ENCODE measurements around the gene HSPA14. TPM values are rescaled to one million over a fixed set of nuclear protein-coding genes. Genes with fewer than 3 reads are reported as not detected.

Gene HSPA14
- total RNA-seq, 2 donors from 2014 or later, result 7.7 to 16.0 TPM

- H3K4me3 ChIP-seq, result no peak overlapping the region
- no peak for TF ChIP-seq CTCF (IDR thresholded peaks at IDR 0.05)
These were observed 14.1 kb downstream of the HSPA14 start for GRCh38 chr10:14852236-14852635.

DNA sequence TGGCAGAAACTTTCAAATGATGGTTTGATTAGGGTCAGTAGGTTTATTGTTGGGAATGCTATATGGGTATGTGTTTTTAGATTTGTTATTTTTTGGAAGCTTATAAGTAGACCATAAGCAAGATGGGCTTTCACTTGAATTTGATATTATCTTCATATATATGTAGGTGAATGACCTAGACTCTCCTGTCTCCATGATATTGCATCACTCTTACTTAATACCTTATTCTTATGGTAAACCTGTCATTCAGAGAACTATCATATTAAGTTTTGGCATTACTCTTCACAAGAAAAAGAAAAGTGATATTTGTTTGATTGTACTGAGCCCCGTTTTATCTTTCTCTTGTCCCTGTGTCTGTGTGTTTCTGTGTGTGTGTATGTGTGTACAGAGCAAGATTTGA lies 17.3 kb downstream of the HSPA14 start:
- Histone ChIP-seq H3K36me3 (no peaks in the 10 kb centered on the region), H3K4me1 (ENCODE audit: control insufficient read depth in 1 of 2, low read depth in 2 of 2) (no peaks in the 10 kb centered on the region), H3K27me3 (replicated peaks; ENCODE audit: insufficient read depth) (no peaks in the 10 kb centered on the region), H3K27ac (no peak overlapping the region), H3K9me3 (no peaks in the 10 kb centered on the region), H3K4me3 (no peak overlapping the region)
- no peak for ATAC-seq (ENCODE audit: insufficient number of reproducible peaks, low FRiP score, low read depth)
- no peak for TF ChIP-seq CTCF (IDR thresholded peaks at IDR 0.05)
- DNase-seq (ENCODE audit: low spot score), result no peak

More at GRCh38 chr10:14852236-14852635, 14.1 kb downstream of the HSPA14 start:
- DNase-seq (ENCODE audit: low spot score) (no peak), ATAC-seq (ENCODE audit: insufficient number of reproducible peaks, low FRiP score, low read depth) (no peak)
- Histone ChIP-seq H3K4me1 (ENCODE audit: control insufficient read depth in 1 of 2, low read depth in 2 of 2) (no peaks in the 10 kb centered on the region), H3K27ac (no peak overlapping the region), H3K27me3 (replicated peaks; ENCODE audit: insufficient read depth) (no peaks in the 10 kb centered on the region), H3K9me3 (no peaks in the 10 kb centered on the region), H3K36me3 (no peaks in the 10 kb centered on the region)

DNA sequence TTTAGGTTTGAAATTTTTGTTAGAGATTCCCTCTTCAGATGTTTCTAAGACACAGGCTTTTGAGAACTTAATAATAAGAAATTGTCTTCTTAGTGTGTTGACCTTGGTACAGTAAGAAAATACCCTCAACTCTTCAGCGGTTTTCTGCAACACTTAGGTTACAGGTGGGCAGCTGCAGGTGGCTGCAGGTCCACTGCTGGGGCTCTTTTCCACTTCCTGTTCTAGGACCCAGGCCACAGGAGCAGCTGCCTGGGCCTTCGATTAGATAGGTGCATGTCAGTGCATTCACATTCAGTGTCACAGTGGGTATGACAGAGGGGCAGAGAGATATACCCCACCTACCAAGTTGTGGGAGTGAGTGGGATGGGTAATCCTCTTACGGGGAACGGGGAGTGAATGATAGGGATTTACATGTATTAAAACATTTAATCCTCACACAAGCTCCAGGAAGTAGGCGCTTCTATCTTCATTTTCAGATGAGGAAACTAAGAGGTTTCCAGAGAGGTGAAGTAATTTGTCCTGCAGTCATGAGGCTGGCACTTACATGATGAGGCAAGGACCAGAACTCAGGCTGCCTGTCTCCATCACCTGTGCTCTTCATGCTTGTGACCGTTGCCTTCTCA lies 20.3 kb downstream of the HSPA14 start:
- ATAC-seq (ENCODE audit: insufficient number of reproducible peaks, low FRiP score, low read depth) (no peak), DNase-seq (ENCODE audit: low spot score) (no peak)
- H3K4me3 ChIP-seq, result no peak overlapping the region
- H3K27me3 ChIP-seq (replicated peaks; ENCODE audit: insufficient read depth), result no peaks in the 10 kb centered on the region
- no peaks in the 10 kb centered on the region for H3K36me3 ChIP-seq
- TF ChIP-seq CTCF (IDR thresholded peaks at IDR 0.05), result no peak
- no peaks in the 10 kb centered on the region for H3K9me3 ChIP-seq
- no peaks in the 10 kb centered on the region for H3K4me1 ChIP-seq (ENCODE audit: control insufficient read depth in 1 of 2, low read depth in 2 of 2)
- H3K27ac ChIP-seq, result no peak overlapping the region

DNA sequence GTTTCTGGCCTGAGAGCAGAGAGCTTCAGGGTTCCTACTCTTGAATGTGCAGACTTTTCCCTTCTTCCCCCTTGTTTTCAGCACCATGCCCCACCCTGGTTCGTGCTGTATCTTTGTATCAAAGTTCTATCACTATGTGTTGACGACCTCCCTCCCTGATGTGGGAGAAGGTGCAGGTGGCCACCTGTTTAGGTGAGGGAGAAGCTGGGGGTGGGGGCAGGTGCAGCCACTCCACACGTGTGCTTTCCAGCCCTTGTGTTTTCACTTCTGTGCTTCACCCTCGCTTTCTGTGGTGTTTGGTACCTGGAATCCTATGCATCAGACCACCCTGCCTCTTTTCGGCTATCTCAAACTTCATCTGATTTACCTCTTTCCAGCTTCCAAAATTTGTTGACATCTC lies 20.9 kb downstream of the HSPA14 start:
- Histone ChIP-seq H3K9me3 (no peaks in the 10 kb centered on the region), H3K27ac (no peak overlapping the region), H3K4me1 (ENCODE audit: control insufficient read depth in 1 of 2, low read depth in 2 of 2) (no peaks in the 10 kb centered on the region), H3K4me3 (no peak overlapping the region), H3K36me3 (no peaks in the 10 kb centered on the region), H3K27me3 (replicated peaks; ENCODE audit: insufficient read depth) (no peaks in the 10 kb centered on the region)
- ATAC-seq (ENCODE audit: insufficient number of reproducible peaks, low FRiP score, low read depth), result no peak
- TF ChIP-seq CTCF (IDR thresholded peaks at IDR 0.05), result no peak
- DNase-seq (ENCODE audit: low spot score), result no peak

GRCh38 chr10:14859775-14860174 lies 21.7 kb downstream of the HSPA14 start:
- ATAC-seq (ENCODE audit: insufficient number of reproducible peaks, low FRiP score, low read depth), result no peak
- Histone ChIP-seq H3K27ac (no peak overlapping the region), H3K27me3 (replicated peaks; ENCODE audit: insufficient read depth) (no peaks in the 10 kb centered on the region), H3K9me3 (no peaks in the 10 kb centered on the region), H3K4me3 (no peak overlapping the region), H3K36me3 (no peaks in the 10 kb centered on the region), H3K4me1 (ENCODE audit: control insufficient read depth in 1 of 2, low read depth in 2 of 2) (no peaks in the 10 kb centered on the region)
- DNase-seq (ENCODE audit: low spot score), result no peak
- no peak for TF ChIP-seq CTCF (IDR thresholded peaks at IDR 0.05)

All from thoracic aorta (tissue), 2 donors.